HCT116 (cell line): Measurements from ENCODE around the gene SORBS1. TPM values are rescaled to one million over a fixed set of nuclear protein-coding genes. Genes with fewer than 3 reads are reported as not detected.

Experiments used
- ATAC-seq: fragments of 200-7000 bp; cut with Tn5 transposase; 2 replicates; pipeline ENCODE4 v1.9.1; 2020; ENCODE audit warnings: mild to moderate bottlenecking, moderate library complexity
- BruUV-seq: library from RNA; stranded (reverse); fragments of 400-500 nt; replicated peaks from 2 replicates; lab custom pipeline; 2021; lab: Mats Ljungman, UMichigan
- CTCF ChIA-PET: fragments of 300-600 bp; sonication (Branson Sonifier 250); formaldehyde crosslinking; loops from one replicate; lab custom pipeline; 2021; ENCODE audit warnings: antibody characterized with exemption; lab: Charles Lee
- POLR2A ChIA-PET: fragments of 300-600, 350-600 bp; sonication (Branson Sonifier 250); formaldehyde crosslinking; loops from one replicate; lab custom pipeline; 2021; ENCODE audit warnings: antibody characterized with exemption; lab: Charles Lee
- RAD21 ChIA-PET, 2 experiments: fragments of 300-600 bp; sonication (Branson Sonifier 250); formaldehyde crosslinking; loops; one replicate each; lab custom pipeline; 2023; ENCODE audit warnings: low total read pairs in 2 of 2; ENCODE audit not compliant: uncharacterized antibody in 2 of 2, unreplicated experiment in 2 of 2, low non-redundant PET in 1 of 2; lab: Charles Lee
- DNase-seq: peaks from one replicate; pipeline ENCODE4 v3.0.0-alpha.2; 2010; ENCODE audit warnings: low read depth, low spot score
- H2AFZ ChIP-seq: fragments of 200-600 bp; shearing (Covaris generic), sonication (generic); 2 replicates; pipeline ENCODE4 v1.6.1; 2017; ENCODE audit warnings: low read depth, mixed run types, mixed read lengths, antibody characterized with exemption, low read length; ENCODE audit not compliant: poor library complexity, severe bottlenecking
- H3K27ac ChIP-seq: 2 replicates; pipeline ENCODE4 v1.5.1; 2012; ENCODE audit warnings: low read depth, low read length
- H3K27me3 ChIP-seq: fragments of 200-600 bp; sonication (generic); 2 replicates; pipeline ENCODE4 v1.6.1; 2016; ENCODE audit warnings: mixed run types, low read length, mixed read lengths; ENCODE audit not compliant: insufficient read depth
- H3K36me3 ChIP-seq, 2 experiments: fragments of 200-500 bp in 1 of 2; fragments of 200-600 bp in 1 of 2; sonication (Bioruptor generic) in 1 of 2; sonication (generic) in 1 of 2; 2 replicates each; pipeline versions ENCODE4 v1.5.1 to v1.6.1; 2014 to 2016; ENCODE audit warnings: low read length in 2 of 2, inconsistent platforms in 1 of 2, mixed read lengths in 1 of 2, mixed run types in 1 of 2; ENCODE audit not compliant: insufficient read depth in 2 of 2, control insufficient read depth in 1 of 2
- H3K4me1 ChIP-seq, 2 experiments: fragments of 200-600 bp in 1 of 2; sonication (generic) in 1 of 2; 2 replicates each; pipeline versions ENCODE4 v1.5.1 to v1.6.1; 2012 to 2017; ENCODE audit warnings: low read length in 2 of 2, inconsistent platforms in 1 of 2, mild to moderate bottlenecking in 1 of 2, mixed read lengths in 1 of 2, mixed run types in 1 of 2, moderate library complexity in 1 of 2; ENCODE audit not compliant: insufficient read depth in 2 of 2, control insufficient read depth in 1 of 2
- H3K4me2 ChIP-seq: fragments of 200-600 bp; sonication (generic); 2 replicates; pipeline ENCODE4 v1.6.1; 2017; ENCODE audit warnings: mixed run types, low read length, mixed read lengths
- H3K4me3 ChIP-seq, 2 experiments: fragments of 200-600 bp in 1 of 2; sonication (generic) in 1 of 2; replicated peaks in 1 of 2; 2 replicates each; pipeline ENCODE4 v1.5.1; 2011 to 2016; ENCODE audit warnings: low read length in 2 of 2, control low read depth in 1 of 2, low read depth in 1 of 2, mild to moderate bottlenecking in 1 of 2, mixed read lengths in 1 of 2, mixed run types in 1 of 2
- H3K79me2 ChIP-seq: fragments of 200-600 bp; sonication (generic); 2 replicates; pipeline ENCODE4 v1.6.1; 2017; ENCODE audit warnings: mild to moderate bottlenecking, mixed run types, low read length, moderate library complexity, mixed read lengths; ENCODE audit not compliant: insufficient read depth
- H3K9ac ChIP-seq: fragments of 200-600 bp; sonication (generic); 2 replicates; pipeline ENCODE4 v1.6.1; 2016; ENCODE audit warnings: low read length, mixed read lengths
- H3K9me2 ChIP-seq: fragments of 200-600 bp; sonication (generic), shearing (Covaris generic); 2 replicates; pipeline ENCODE4 v1.6.1; 2017; ENCODE audit warnings: mixed run types, mild to moderate bottlenecking, moderate library complexity; ENCODE audit not compliant: insufficient read depth
- H3K9me3 ChIP-seq, 2 experiments: fragments of 200-500 bp in 1 of 2; fragments of 200-600 bp in 1 of 2; sonication (Bioruptor generic) in 1 of 2; sonication (generic) in 1 of 2; 2 replicates each; pipeline ENCODE4 v1.6.1; 2014 to 2017; ENCODE audit warnings: low read length in 2 of 2, mixed read lengths in 2 of 2, inconsistent platforms in 1 of 2, low read depth in 1 of 2, mild to moderate bottlenecking in 1 of 2, mixed run types in 1 of 2, moderate library complexity in 1 of 2; ENCODE audit not compliant: control insufficient read depth in 1 of 2, insufficient read depth in 1 of 2
- H4K20me1 ChIP-seq: fragments of 200-600 bp; sonication (generic), shearing (Covaris generic); 2 replicates; pipeline ENCODE4 v1.6.1; 2017; ENCODE audit warnings: mixed run types, mild to moderate bottlenecking, moderate library complexity; ENCODE audit not compliant: insufficient read depth
- CEBPB ChIP-seq: IDR thresholded peaks from 2 replicates; pipeline ENCODE4 v1.6.1; 2012; ENCODE audit warnings: low read depth
- ELF1 ChIP-seq: IDR thresholded peaks from 2 replicates; pipeline ENCODE4 v1.6.1; 2012; ENCODE audit warnings: low read depth, borderline replicate concordance
- JUND ChIP-seq: IDR thresholded peaks from 2 replicates; pipeline ENCODE4 v1.6.1; 2012
- POLR2AphosphoS5 ChIP-seq: IDR thresholded peaks from 2 replicates; pipeline ENCODE4 v1.6.1; 2011; ENCODE audit warnings: mild to moderate bottlenecking, low read depth, low read length, moderate library complexity
- TCF7L2 ChIP-seq: IDR thresholded peaks from 2 replicates; pipeline ENCODE4 v1.7.0; 2011; ENCODE audit warnings: borderline replicate concordance, inconsistent platforms; ENCODE audit not compliant: insufficient read depth, insufficient read length; ENCODE audit errors: extremely low read depth
- YY1 ChIP-seq: IDR thresholded peaks from 2 replicates; pipeline ENCODE4 v1.6.1; 2011; ENCODE audit warnings: low read length, low read depth, moderate library complexity, mild to moderate bottlenecking; ENCODE audit not compliant: insufficient replicate concordance; ENCODE audit errors: extremely low read depth
- ZNF274 ChIP-seq: fragments of 200-500 bp; sonication (Bioruptor generic); IDR thresholded peaks from 2 replicates; pipeline ENCODE4 v1.6.1; 2014; ENCODE audit warnings: mild to moderate bottlenecking, low read depth, low read length, inconsistent platforms
- intact Hi-C: fragments of 100-400 bp; cut with micrococcal nuclease; formaldehyde crosslinking; loops from 2 replicates; pipeline ENCODE4 v1.10.0; 2022
- total RNA-seq: library from RNA; stranded (reverse); gene quantifications from one replicate; pipeline ENCODE4 v1.2.1, GENCODE V29; 2021; ENCODE audit not compliant: unreplicated experiment
- TF ChIP-seq, protein P1 (sequence below): IDR thresholded peaks from 2 replicates; pipeline ENCODE4 v1.6.1; 2012

Gene SORBS1
- total RNA-seq, 1 experiment from 2014 or later = 3.4 TPM

DNA sequence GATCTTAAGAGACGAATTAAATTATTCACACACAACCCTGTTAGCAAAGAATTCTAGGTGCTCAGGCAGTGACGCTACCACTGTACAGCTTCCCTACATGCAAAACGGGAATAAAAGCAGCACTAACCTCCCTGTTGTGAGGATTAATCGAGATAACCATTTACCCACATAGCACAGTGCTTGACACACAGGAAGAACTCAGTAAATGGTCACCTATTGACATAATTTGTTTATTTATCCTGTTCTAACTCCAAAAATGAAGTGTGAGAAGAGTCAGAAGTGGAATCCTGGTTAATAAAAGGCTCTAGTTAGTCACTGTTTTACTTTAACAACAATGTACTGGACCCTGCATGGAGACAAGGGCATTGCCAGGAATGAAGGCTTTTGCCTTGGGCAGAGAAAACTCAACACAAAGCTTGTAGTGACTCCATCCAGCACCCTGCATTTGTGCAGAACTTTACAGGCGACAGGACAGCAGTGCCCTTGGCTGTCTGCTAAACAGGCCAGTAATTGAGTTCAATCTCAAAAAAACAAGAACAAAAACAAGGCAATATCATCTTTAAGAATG lies 103.8 kb downstream of the SORBS1 start:
- POLR2A ChIA-PET = no interaction called here

DNA sequence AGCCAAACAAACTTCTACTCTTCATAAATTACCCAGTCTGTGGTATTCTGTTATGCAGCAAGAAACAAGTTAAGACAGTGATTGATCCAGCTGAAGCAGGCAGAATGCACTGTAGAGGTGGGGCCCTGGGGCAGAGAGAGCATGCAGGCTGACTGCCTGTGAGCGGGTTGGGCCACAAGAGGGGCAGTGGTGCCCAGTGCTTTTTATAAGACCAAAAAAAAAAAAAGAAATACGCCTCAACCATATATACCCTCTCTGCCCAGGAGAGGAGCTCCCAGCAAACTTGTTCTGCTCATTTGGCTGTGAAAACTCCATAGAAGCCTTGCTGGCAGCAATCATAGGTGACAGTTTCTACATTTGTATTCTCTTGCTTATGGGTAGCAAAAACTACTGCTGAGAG lies 104.7 kb downstream of the SORBS1 start:
- 0 out of 2 replicates have a peak, but pooled peaks have one; percentile 30 for ATAC-seq
- H3K4me1 ChIP-seq = no peaks in the 10 kb centered on the region
- no peaks in the 10 kb centered on the region for H4K20me1 ChIP-seq
- no peaks in the 10 kb centered on the region for H3K27me3 ChIP-seq
- no peaks in the 10 kb centered on the region for H3K79me2 ChIP-seq
- ChIA-PET RAD21 (no interaction called here), POLR2A (no interaction called here), CTCF (interaction anchor here (0.8 to 1.3 kb wide), 2 partner anchors 10 to 145 kb away, joined by 3 read pairs; no protein-coding TSS in a partner anchor)
- no peak overlapping the region for H3K4me2 ChIP-seq
- no peaks in the 10 kb centered on the region for H3K36me3 ChIP-seq
- DNase-seq = no peak
- no peak overlapping the region for H3K27ac ChIP-seq
- H3K9me2 ChIP-seq = no peaks in the 10 kb centered on the region
- H2AFZ ChIP-seq = no peak overlapping the region
- no peaks in the 10 kb centered on the region for H3K9me3 ChIP-seq
- H3K4me3 ChIP-seq = no peak overlapping the region
- intact Hi-C loops = no loop called here
- TF ChIP-seq ZNF274 (no peak), TCF7L2 (no peak)
- TF ChIP-seq, protein P1, sequence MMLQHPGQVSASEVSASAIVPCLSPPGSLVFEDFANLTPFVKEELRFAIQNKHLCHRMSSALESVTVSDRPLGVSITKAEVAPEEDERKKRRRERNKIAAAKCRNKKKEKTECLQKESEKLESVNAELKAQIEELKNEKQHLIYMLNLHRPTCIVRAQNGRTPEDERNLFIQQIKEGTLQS = no peak
- H3K9ac ChIP-seq = no peak overlapping the region
- BruUV-seq = no TSS peak

More for the DNA sequence above, 103.8 kb downstream of the SORBS1 start:
- no peaks in the 10 kb centered on the region for H3K79me2 ChIP-seq
- intact Hi-C loops = no loop called here
- no peaks in the 10 kb centered on the region for H3K9me2 ChIP-seq
- no peak for DNase-seq
- H3K27ac ChIP-seq = no peak overlapping the region
- H4K20me1 ChIP-seq = no peaks in the 10 kb centered on the region
- H3K27me3 ChIP-seq = no peaks in the 10 kb centered on the region
- no peaks in the 10 kb centered on the region for H3K36me3 ChIP-seq
- no peak overlapping the region for H3K4me3 ChIP-seq
- ATAC-seq = no peak
- BruUV-seq = no TSS peak
- TF ChIP-seq CEBPB (no peak), POLR2AphosphoS5 (no peak), YY1 (no peak), ELF1 (no peak), JUND (no peak)
- H3K9ac ChIP-seq = no peak overlapping the region
- no peak overlapping the region for H2AFZ ChIP-seq
- RAD21 ChIA-PET = no interaction called here
- CTCF ChIA-PET = no interaction called here
- no peak overlapping the region for H3K4me2 ChIP-seq
- H3K9me3 ChIP-seq = no peaks in the 10 kb centered on the region
- no peaks in the 10 kb centered on the region for H3K4me1 ChIP-seq
